ENCODE results near the gene TRIM38. TPM values are rescaled to one million over a fixed set of nuclear protein-coding genes. Genes with fewer than 3 reads are reported as not detected.

The TRIM38 gene
- total and polyA plus RNA-seq, 9 donors = 3.8 to 10.3 (median 6.4) TPM

GRCh38 chr6:25934735-25935313 lies 27.8 kb upstream of the TRIM38 start:
- Histone ChIP-seq H3K4me1 (ENCODE audit: insufficient read depth) (no peaks in the 10 kb centered on the region), H3K9me3 (no peaks in the 10 kb centered on the region), H3K27ac (no peak overlapping the region), H3K27me3 (no peaks in the 10 kb centered on the region), H3K4me3 (no peak overlapping the region), H3K36me3 (no peaks in the 10 kb centered on the region)
- TF ChIP-seq, protein P1, sequence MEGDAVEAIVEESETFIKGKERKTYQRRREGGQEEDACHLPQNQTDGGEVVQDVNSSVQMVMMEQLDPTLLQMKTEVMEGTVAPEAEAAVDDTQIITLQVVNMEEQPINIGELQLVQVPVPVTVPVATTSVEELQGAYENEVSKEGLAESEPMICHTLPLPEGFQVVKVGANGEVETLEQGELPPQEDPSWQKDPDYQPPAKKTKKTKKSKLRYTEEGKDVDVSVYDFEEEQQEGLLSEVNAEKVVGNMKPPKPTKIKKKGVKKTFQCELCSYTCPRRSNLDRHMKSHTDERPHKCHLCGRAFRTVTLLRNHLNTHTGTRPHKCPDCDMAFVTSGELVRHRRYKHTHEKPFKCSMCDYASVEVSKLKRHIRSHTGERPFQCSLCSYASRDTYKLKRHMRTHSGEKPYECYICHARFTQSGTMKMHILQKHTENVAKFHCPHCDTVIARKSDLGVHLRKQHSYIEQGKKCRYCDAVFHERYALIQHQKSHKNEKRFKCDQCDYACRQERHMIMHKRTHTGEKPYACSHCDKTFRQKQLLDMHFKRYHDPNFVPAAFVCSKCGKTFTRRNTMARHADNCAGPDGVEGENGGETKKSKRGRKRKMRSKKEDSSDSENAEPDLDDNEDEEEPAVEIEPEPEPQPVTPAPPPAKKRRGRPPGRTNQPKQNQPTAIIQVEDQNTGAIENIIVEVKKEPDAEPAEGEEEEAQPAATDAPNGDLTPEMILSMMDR (IDR thresholded peaks at IDR 0.05) = no peak
- no peak for TF ChIP-seq POLR2A (IDR thresholded peaks at IDR 0.05)
- no peak for TF ChIP-seq EP300 (IDR thresholded peaks at IDR 0.05)
- DNase-seq = no peak
- intact Hi-C loops (cut with DNase I) = no loop called here
- WGBS, 3 donors = 60 to 79% (median 62%) methylated on average over 3 of the region's 3 CpGs

GRCh38 chr6:25935953-25936352 lies 26.6 kb upstream of the TRIM38 start:
- H3K4me3 ChIP-seq = no peak overlapping the region
- no peak for DNase-seq
- no peaks in the 10 kb centered on the region for H3K4me1 ChIP-seq (ENCODE audit: insufficient read depth)
- no peak overlapping the region for H3K27ac ChIP-seq
- intact Hi-C loops (cut with DNase I) = no loop called here
- TF ChIP-seq, protein P1 (IDR thresholded peaks at IDR 0.05) = no peak
- TF ChIP-seq POLR2A (IDR thresholded peaks at IDR 0.05) = no peak
- TF ChIP-seq EP300 (IDR thresholded peaks at IDR 0.05) = no peak
- no peaks in the 10 kb centered on the region for H3K27me3 ChIP-seq
- H3K9me3 ChIP-seq = no peaks in the 10 kb centered on the region
- WGBS, 3 donors = 75 to 85% (median 76%) methylated on average over 5 of the region's 5 CpGs
- H3K36me3 ChIP-seq = no peaks in the 10 kb centered on the region

DNA sequence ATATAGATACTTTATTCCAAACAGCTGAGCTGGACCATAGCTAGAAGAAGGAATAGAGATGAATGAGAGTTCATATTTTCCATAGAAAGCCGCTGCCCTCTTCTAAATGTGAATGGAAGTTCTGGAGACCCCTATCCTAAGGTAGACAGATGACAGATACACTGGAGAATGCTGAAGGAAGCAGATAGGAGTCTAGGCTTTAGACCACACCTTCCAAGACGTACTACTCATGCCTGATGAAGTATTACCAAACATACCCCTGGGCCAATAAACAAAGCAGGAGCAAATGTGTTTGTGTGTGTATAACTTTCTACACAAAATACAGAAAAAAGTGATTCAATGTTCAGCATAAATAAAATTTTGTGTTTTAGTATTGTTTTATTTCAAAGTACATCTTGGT lies 23.0 kb upstream of the TRIM38 start:
- Histone ChIP-seq H3K27me3 (no peaks in the 10 kb centered on the region), H3K9me3 (no peaks in the 10 kb centered on the region), H3K4me3 (no peak overlapping the region), H3K36me3 (no peaks in the 10 kb centered on the region), H3K4me1 (ENCODE audit: insufficient read depth) (no peaks in the 10 kb centered on the region), H3K27ac (no peak overlapping the region)
- TF ChIP-seq POLR2A (IDR thresholded peaks at IDR 0.05) = no peak
- TF ChIP-seq, protein P1 (IDR thresholded peaks at IDR 0.05) = no peak
- no peak for TF ChIP-seq EP300 (IDR thresholded peaks at IDR 0.05)
- 66 to 76% (median 69%) methylated on average over 2 of the region's 2 CpGs for WGBS, 3 donors
- no peak for DNase-seq
- intact Hi-C loops (cut with DNase I) = no loop called here

- WGBS, 3 donors = 27 to 39% (median 30%) methylated on average over 3 of the region's 3 CpGs
- TF ChIP-seq POLR2A (IDR thresholded peaks at IDR 0.05) = no peak
- TF ChIP-seq, protein P1 (IDR thresholded peaks at IDR 0.05) = no peak
- no peak for TF ChIP-seq EP300 (IDR thresholded peaks at IDR 0.05)
- no peak overlapping the region for H3K4me3 ChIP-seq
Measured at GRCh38 chr6:25942561-25943147, 19.9 kb upstream of the TRIM38 start.

More at GRCh38 chr6:25942561-25943147, 19.9 kb upstream of the TRIM38 start:
- no peaks in the 10 kb centered on the region for H3K27me3 ChIP-seq
- no peaks in the 10 kb centered on the region for H3K9me3 ChIP-seq
- H3K27ac ChIP-seq = no peak overlapping the region
- H3K4me1 ChIP-seq (ENCODE audit: insufficient read depth) = no peaks in the 10 kb centered on the region
- intact Hi-C loops (cut with DNase I) = no loop called here
- H3K36me3 ChIP-seq = no peaks in the 10 kb centered on the region
- DNase-seq = no peak
